Activated naive CD8-positive, alpha-beta T cell treated with anti-CD3 and anti-CD28 coated beads for 36 hours (primary cell): ENCODE results near the gene IRF4. TPM values are rescaled to one million over a fixed set of nuclear protein-coding genes. Genes with fewer than 3 reads are reported as not detected.

Experiments
- DNase-seq: peaks from one replicate; pipeline ENCODE4 v3.0.0; 2021
- H3K27ac Mint-ChIP-seq: one replicate; pipeline ENCODE4 v1.8.0; 2022; ENCODE audit warnings: mild to moderate bottlenecking, moderate library complexity, mixed read lengths
- H3K27me3 Mint-ChIP-seq: one replicate; pipeline ENCODE4 v1.8.0; 2022; ENCODE audit warnings: mild to moderate bottlenecking, mixed read lengths
- H3K36me3 Mint-ChIP-seq: one replicate; pipeline ENCODE4 v1.8.0; 2021; ENCODE audit warnings: mild to moderate bottlenecking, mixed read lengths
- H3K4me1 Mint-ChIP-seq: one replicate; pipeline ENCODE4 v1.8.0; 2021; ENCODE audit warnings: mixed read lengths
- H3K4me3 Mint-ChIP-seq: one replicate; pipeline ENCODE4 v1.8.0; 2022; ENCODE audit warnings: mild to moderate bottlenecking, moderate library complexity, mixed read lengths
- H3K9me3 Mint-ChIP-seq: one replicate; pipeline ENCODE4 v1.8.0; 2022; ENCODE audit warnings: mixed read lengths
- total RNA-seq, 2 experiments: library from RNA; stranded (reverse); gene quantifications; one replicate each; pipeline ENCODE4 v1.2.3, GENCODE V29; 2021

Gene IRF4
- total RNA-seq, result 100 to 1,000 TPM; 432 to 438 TPM

DNA sequence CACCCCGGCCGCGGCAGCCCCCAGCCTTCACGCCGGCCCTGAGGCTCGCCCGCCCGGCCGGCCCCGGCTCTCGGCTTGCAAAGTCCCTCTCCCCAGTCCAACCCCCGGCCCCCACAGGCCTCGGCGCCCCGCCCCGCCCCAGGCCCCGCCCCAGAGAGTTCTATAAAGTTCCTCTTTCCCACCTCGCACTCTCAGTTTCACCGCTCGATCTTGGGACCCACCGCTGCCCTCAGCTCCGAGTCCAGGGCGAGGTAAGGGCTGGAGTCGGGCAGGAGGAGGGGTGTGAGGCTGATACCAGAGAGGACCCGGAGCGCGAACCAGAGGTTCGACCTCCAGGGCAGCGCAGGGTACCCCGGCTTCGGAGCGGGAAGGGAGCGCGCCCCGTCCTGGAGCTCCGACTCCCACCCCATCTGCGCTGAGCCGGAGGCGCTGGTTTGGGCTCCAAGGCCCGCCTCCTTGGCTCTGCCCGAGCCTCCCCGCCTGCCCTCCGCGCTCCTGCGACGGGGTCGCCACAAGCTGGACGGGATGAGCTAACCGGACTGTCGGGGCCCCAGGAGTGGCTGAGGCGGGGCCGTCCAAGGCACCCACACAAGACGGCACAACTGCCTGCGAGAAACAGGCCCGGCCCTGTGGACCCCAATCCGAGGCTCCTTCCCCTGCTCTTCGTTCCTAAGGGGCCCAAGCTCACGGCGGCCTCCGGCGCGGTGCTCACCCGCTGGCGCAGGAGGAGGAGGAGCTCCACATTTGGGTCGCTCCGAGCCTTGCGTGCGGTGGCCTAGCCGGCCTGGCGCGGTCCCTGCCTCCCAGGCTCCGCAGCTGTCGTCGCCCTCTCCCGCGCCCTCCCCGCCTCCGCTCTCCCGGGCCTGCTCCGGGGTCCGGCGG, at the start of gene IRF4:
TSS of gene IRF4 (plus strand) at position 194 of the 882 bp plus-strand sequence. CDS start 1,401 bp downstream, outside the sequence.
- H3K4me1 Mint-ChIP-seq, result peaks cover 56% of the 10 kb centered on the region
- peak within 1 kb of the TSS; percentile 96 for H3K4me3 Mint-ChIP-seq
- H3K9me3 Mint-ChIP-seq, result no peaks in the 10 kb centered on the region
- H3K27me3 Mint-ChIP-seq, result peaks cover 29% of the 10 kb centered on the region
- H3K27ac Mint-ChIP-seq, result peak within 1 kb of the TSS; percentile 98
- DNase-seq, result peak; percentile 76
- H3K36me3 Mint-ChIP-seq, result peaks cover 45% of the 10 kb centered on the region

GRCh38 chr6:341914-342831, 49.4 kb upstream of the IRF4 start:
- peaks cover 50% of the 10 kb centered on the region for H3K4me1 Mint-ChIP-seq
- no peaks in the 10 kb centered on the region for H3K9me3 Mint-ChIP-seq
- no peak overlapping the region for H3K4me3 Mint-ChIP-seq
- peaks cover 13% of the 10 kb centered on the region for H3K36me3 Mint-ChIP-seq
- peak overlapping the region; percentile 66 for H3K27ac Mint-ChIP-seq
- H3K27me3 Mint-ChIP-seq, result no peaks in the 10 kb centered on the region
- peak; percentile 32 for DNase-seq

DNA sequence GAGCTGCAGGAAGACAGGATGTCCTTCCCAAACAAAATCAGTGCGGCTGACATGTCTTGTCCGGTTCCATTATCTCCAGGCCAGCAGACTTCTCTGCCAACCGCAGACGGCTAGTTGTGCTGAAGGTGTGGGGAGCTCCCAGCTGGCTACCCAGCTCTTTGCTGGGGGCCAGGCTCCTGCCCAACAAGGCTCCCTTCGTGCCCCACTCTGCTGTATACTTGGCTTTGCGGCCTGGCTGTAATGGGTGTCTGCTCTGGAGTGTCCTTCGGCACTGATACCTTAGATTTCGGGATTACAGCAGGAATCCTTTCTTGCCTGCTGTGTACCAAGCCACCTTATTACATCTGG, 48.7 kb upstream of the IRF4 start:
- no peak for DNase-seq
- H3K36me3 Mint-ChIP-seq, result peaks cover 13% of the 10 kb centered on the region
- peaks cover 44% of the 10 kb centered on the region for H3K4me1 Mint-ChIP-seq
- no peaks in the 10 kb centered on the region for H3K27me3 Mint-ChIP-seq
- H3K4me3 Mint-ChIP-seq, result no peak overlapping the region
- no peak overlapping the region for H3K27ac Mint-ChIP-seq
- H3K9me3 Mint-ChIP-seq, result no peaks in the 10 kb centered on the region

DNA sequence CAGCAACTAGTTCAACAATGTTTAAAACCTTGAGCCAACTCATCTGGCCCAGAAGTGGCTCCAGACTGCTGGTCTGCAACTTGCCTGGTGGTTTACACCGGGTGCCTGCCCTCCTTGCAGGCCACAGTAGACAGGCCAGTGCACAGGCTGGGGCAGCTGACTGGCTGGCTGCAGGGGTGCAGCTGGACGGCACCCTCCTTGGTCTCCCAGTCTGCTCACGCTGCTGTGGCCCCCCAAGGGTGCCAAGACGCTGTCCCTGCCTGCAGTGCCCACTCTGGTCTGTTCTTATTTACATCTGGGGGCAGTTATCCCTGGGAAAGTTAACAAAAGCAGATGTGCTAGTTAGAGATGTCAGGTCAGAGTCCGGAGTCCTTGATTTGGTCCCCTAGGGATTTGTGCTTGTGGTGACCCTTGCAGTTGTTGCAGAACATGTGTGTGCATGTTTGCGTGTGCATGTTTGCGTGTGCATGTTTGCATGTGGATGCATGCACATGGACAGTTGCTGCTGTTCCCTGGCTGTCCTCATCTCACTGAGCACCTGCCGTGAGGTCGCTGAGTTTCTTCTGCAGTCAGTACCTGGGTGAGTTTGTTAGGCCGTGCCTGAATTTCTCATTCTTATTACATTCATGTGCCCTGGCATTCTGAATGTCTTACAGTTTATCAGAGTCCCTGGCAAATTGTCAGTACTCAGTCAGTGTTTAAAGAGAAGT, 48.2 kb upstream of the IRF4 start:
- no peak for DNase-seq
- no peak overlapping the region for H3K4me3 Mint-ChIP-seq
- peaks cover 13% of the 10 kb centered on the region for H3K36me3 Mint-ChIP-seq
- no peaks in the 10 kb centered on the region for H3K9me3 Mint-ChIP-seq
- H3K27me3 Mint-ChIP-seq, result no peaks in the 10 kb centered on the region
- peaks cover 39% of the 10 kb centered on the region for H3K4me1 Mint-ChIP-seq
- H3K27ac Mint-ChIP-seq, result no peak overlapping the region

DNA sequence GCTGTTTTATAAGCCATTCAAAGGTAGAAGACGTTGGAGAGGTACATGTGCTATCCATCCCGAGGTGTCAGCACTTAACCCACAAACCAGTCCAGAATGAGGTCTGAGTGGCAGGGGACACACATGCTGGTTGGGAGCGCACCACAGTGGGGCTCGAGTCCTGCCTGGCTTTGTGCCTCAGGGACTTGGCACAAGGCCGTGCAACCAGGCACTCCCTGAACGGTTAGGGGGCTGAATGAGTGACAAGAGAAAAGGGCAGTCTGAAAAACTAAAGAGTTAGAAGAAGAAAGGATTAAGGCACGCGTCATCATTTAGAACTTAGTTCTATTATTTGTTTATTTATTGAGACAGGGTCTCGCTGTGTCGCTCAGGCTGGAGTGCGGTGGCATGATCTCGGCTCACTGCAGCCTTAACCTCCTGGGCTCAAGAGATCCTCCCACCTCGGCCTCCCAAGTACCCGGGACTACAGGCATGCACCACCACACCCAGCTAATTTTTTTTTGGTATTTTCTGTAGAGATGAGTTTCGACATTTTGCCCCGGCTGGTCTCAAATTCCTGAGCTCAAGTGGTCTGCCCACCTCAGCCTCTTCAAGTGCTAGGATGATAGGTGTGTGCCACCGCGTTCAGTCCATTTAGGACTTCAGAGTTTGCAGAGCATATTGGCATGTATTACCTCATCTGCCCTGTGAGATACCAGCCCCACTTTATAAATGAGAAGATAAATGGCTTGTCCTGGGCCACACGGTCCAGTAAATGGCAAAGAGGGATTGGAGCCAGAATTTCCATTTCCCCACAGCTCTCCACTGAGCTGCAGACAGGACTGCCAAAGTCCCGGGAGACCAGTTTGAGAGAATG, 47.4 kb upstream of the IRF4 start:
- Mint-ChIP-seq H3K4me1 (peaks cover 31% of the 10 kb centered on the region), H3K27me3 (no peaks in the 10 kb centered on the region), H3K36me3 (peaks cover 11% of the 10 kb centered on the region), H3K4me3 (no peak overlapping the region), H3K27ac (no peak overlapping the region), H3K9me3 (no peaks in the 10 kb centered on the region)
- no peak for DNase-seq

- H3K4me3 Mint-ChIP-seq, result no peak overlapping the region
- no peaks in the 10 kb centered on the region for H3K27me3 Mint-ChIP-seq
- H3K27ac Mint-ChIP-seq, result no peak overlapping the region
- no peaks in the 10 kb centered on the region for H3K9me3 Mint-ChIP-seq
- H3K36me3 Mint-ChIP-seq, result peaks cover 11% of the 10 kb centered on the region
- peaks cover 25% of the 10 kb centered on the region for H3K4me1 Mint-ChIP-seq
- no peak for DNase-seq
Observed at GRCh38 chr6:344816-345340, 46.7 kb upstream of the IRF4 start.

DNA sequence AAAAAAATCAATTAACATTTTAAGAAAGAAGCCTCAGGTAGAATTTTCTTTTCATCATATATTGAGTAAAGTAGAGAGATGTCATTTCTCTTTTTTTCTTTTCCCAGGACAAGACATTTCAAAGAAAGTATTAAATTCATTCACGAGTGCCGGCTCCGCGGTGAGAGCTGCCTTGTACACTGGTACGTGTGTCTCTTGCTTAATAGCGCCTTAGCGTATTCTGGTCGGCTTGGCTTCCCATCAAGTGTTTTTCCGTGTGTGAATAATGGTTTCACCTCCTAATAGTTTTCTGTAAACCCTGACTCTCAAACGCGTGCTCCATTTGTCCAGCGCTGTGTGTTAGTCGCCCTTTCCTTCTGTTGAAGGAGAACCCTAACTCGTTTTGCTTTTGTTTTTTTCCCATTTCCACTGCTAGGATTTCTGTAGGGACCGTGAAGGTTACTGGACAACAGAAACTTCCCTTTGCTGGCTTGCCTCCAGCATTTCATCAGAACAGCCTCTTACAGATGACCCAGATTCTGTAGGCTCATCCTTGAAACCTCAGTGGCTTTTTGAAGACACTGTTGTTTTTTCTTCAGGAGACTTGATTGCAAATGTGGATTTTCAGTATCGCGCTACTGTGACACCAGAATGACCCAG, 45.7 kb upstream of the IRF4 start:
- Mint-ChIP-seq H3K27me3 (no peaks in the 10 kb centered on the region), H3K27ac (no peak overlapping the region), H3K4me1 (peaks cover 16% of the 10 kb centered on the region), H3K4me3 (no peak overlapping the region), H3K36me3 (peaks cover 9% of the 10 kb centered on the region), H3K9me3 (no peaks in the 10 kb centered on the region)
- DNase-seq, result no peak

- H3K4me3 Mint-ChIP-seq, result no peak overlapping the region
- no peak for DNase-seq
- peaks cover 11% of the 10 kb centered on the region for H3K4me1 Mint-ChIP-seq
- peaks cover 7% of the 10 kb centered on the region for H3K36me3 Mint-ChIP-seq
- H3K27ac Mint-ChIP-seq, result no peak overlapping the region
- H3K27me3 Mint-ChIP-seq, result no peaks in the 10 kb centered on the region
- H3K9me3 Mint-ChIP-seq, result no peaks in the 10 kb centered on the region
Observed at GRCh38 chr6:346386-347030, 45.0 kb upstream of the IRF4 start.

- H3K27me3 Mint-ChIP-seq, result no peaks in the 10 kb centered on the region
- no peak overlapping the region for H3K27ac Mint-ChIP-seq
- H3K36me3 Mint-ChIP-seq, result peaks cover 4% of the 10 kb centered on the region
- DNase-seq, result no peak
- H3K9me3 Mint-ChIP-seq, result no peaks in the 10 kb centered on the region
- H3K4me3 Mint-ChIP-seq, result no peak overlapping the region
- H3K4me1 Mint-ChIP-seq, result peaks cover 4% of the 10 kb centered on the region
Observed at GRCh38 chr6:347232-347631, 44.3 kb upstream of the IRF4 start.

DNA sequence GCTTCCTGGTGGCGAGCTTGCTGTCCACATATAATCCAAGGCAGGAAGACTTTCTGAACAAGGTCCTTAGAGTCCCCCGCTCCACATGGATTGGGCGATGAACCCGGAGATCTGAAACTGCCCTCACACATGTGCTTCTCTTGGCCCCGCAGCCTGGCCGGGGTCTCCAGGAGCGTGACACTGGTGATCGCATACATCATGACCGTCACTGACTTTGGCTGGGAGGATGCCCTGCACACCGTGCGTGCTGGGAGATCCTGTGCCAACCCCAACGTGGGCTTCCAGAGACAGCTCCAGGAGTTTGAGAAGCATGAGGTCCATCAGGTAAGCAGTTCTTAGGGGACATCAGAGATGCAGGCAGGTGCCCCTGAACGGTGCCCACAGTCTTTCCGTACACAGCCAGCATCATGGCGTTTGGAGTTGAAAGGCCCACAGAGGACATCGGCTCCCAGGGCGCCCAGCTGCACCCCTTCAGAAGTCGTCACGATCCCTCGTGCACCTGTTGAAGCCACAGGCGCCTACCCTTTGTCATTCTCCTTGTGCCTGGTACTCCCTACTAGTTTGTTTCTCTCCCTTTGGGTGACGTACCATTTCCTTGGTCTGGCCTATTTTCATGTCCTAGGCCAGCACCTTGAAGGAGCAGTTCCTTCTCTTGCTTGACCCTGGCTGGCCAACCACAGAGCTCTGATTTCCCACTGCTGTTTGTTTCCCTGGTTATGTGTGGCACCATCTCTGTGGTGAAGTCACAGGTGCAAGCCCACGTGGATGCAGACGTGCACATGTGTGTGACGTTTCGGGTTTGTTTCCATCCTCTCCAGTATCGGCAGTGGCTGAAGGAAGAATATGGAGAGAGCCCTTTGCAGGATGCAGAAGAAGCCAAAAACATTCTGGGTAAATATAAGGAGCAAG, 43.3 kb upstream of the IRF4 start:
- Mint-ChIP-seq H3K27ac (no peak overlapping the region), H3K4me3 (no peak overlapping the region), H3K27me3 (no peaks in the 10 kb centered on the region), H3K4me1 (no peaks in the 10 kb centered on the region), H3K9me3 (no peaks in the 10 kb centered on the region), H3K36me3 (peaks cover 4% of the 10 kb centered on the region)
- no peak for DNase-seq

GRCh38 chr6:348860-349396, 42.6 kb upstream of the IRF4 start:
- Mint-ChIP-seq H3K36me3 (peaks cover 4% of the 10 kb centered on the region), H3K4me1 (no peaks in the 10 kb centered on the region), H3K27ac (no peak overlapping the region), H3K27me3 (no peaks in the 10 kb centered on the region), H3K4me3 (no peak overlapping the region), H3K9me3 (no peaks in the 10 kb centered on the region)
- DNase-seq, result no peak

- no peaks in the 10 kb centered on the region for H3K4me1 Mint-ChIP-seq
- no peak overlapping the region for H3K27ac Mint-ChIP-seq
- no peak for DNase-seq
- no peak overlapping the region for H3K4me3 Mint-ChIP-seq
- no peaks in the 10 kb centered on the region for H3K9me3 Mint-ChIP-seq
- no peaks in the 10 kb centered on the region for H3K27me3 Mint-ChIP-seq
- H3K36me3 Mint-ChIP-seq, result peaks cover 2% of the 10 kb centered on the region
Observed at GRCh38 chr6:349491-349921, 42.0 kb upstream of the IRF4 start.
